Testis (tissue), 3 donors: ENCODE results near the gene MUC16. TPM values are rescaled to one million over a fixed set of nuclear protein-coding genes. Genes with fewer than 3 reads are reported as not detected.
A peak's percentile ranks its signal among the peaks of the same experiment; 100 is the strongest.

Source experiments
- DNase-seq: peaks from one replicate; pipeline ENCODE4 v3.0.0-alpha.2; 2019
- H3K27ac ChIP-seq, 2 donors: fragments of 200-600 bp; sonication (generic); one replicate each; pipeline ENCODE4 v1.5.1; 2019
- H3K27me3 ChIP-seq: fragments of 200-600 bp; sonication (generic); one replicate; pipeline ENCODE4 v1.5.1; 2019
- H3K36me3 ChIP-seq: fragments of 200-600 bp; sonication (generic); one replicate; pipeline ENCODE4 v1.5.1; 2017; ENCODE audit warnings: low read depth; ENCODE audit errors: missing control alignments
- H3K4me1 ChIP-seq: fragments of 200-600 bp; sonication (generic); one replicate; pipeline ENCODE4 v1.5.1; 2019
- H3K4me3 ChIP-seq, 2 donors: fragments of 200-600 bp; sonication (generic); one replicate each; pipeline ENCODE4 v1.5.1; 2017 to 2019
- H3K9me3 ChIP-seq: fragments of 200-600 bp; sonication (generic); one replicate; pipeline ENCODE4 v1.5.1; 2017
- CTCF ChIP-seq, 3 experiments: fragments of 450-650 bp in 2 of 3; fragments of 200-600 bp in 1 of 3; sonication (generic) in 1 of 3; IDR thresholded peaks; one replicate each; pipeline ENCODE4 v1.5.1; 2016 to 2019; ENCODE audit warnings: antibody characterized with exemption in 3 of 3, mild to moderate bottlenecking in 2 of 3, moderate library complexity in 1 of 3
- POLR2A ChIP-seq: fragments of 450-650 bp; IDR thresholded peaks from one replicate; pipeline ENCODE4 v1.6.1; 2017; ENCODE audit warnings: antibody characterized with exemption, mild to moderate bottlenecking, moderate library complexity
- WGBS, 2 donors: methylation state at CpG; one replicate each; pipeline ENCODE4 v1.1.5; 2018; 5-methylcytosine and 5-hydroxymethylcytosine counted together
- intact Hi-C: fragments of 100-400 bp; cut with DNase I; formaldehyde crosslinking; loops from one replicate; pipeline ENCODE4 v1.15.1; 2023; ENCODE audit warnings: low total_unique reads
- polyA plus RNA-seq: library from polyadenylated mRNA; stranded (reverse); fragments of 350-450 nt; fragmentation: Illumina TruSeq; extraction: RNeasy Lipid Tissue Mini Kit (QIAGEN cat#74804); gene quantifications from one replicate; pipeline ENCODE4 v1.2.3, GENCODE V29; 2014; ENCODE audit warnings: low read depth, low replicate concordance; ENCODE audit not compliant: insufficient read depth
- total RNA-seq, 2 donors: library from RNA; depleted of rRNA; stranded (reverse); fragments of >200 nt; gene quantifications; one replicate each; pipeline ENCODE4 v1.2.3, GENCODE V29; 2016

Gene MUC16
- total and polyA plus RNA-seq, 3 donors from 2014 or later: 2.6 to 4.8 (median 4.0) TPM

GRCh38 chr19:9041023-9041422 lies 30.8 kb upstream of the MUC16 start:
- H3K4me3 ChIP-seq: no peak overlapping the region
- no peaks in the 10 kb centered on the region for H3K36me3 ChIP-seq
- H3K9me3 ChIP-seq: no peaks in the 10 kb centered on the region
- TF ChIP-seq POLR2A (no peak), CTCF (IDR thresholded peaks at IDR 0.05) (no peak)
- no peaks in the 10 kb centered on the region for H3K4me1 ChIP-seq
- DNase-seq: no peak
- 80 to 93% methylated on average over 8 of the region's 8 CpGs for WGBS, 2 donors
- no peak overlapping the region for H3K27ac ChIP-seq
- no peaks in the 10 kb centered on the region for H3K27me3 ChIP-seq
- intact Hi-C loops: no loop called here

GRCh38 chr19:9040131-9040530 lies 29.9 kb upstream of the MUC16 start:
- Histone ChIP-seq H3K4me3 (no peak overlapping the region), H3K4me1 (no peaks in the 10 kb centered on the region), H3K9me3 (no peaks in the 10 kb centered on the region), H3K27me3 (no peaks in the 10 kb centered on the region), H3K27ac (no peak overlapping the region), H3K36me3 (no peaks in the 10 kb centered on the region)
- no peak for DNase-seq
- intact Hi-C loops: no loop called here
- TF ChIP-seq CTCF (IDR thresholded peaks at IDR 0.05): no peak
- TF ChIP-seq POLR2A: no peak
- WGBS, 2 donors: 74 to 81% methylated on average over 9 of the region's 9 CpGs

GRCh38 chr19:9039728-9040127 lies 29.5 kb upstream of the MUC16 start:
- no peaks in the 10 kb centered on the region for H3K27me3 ChIP-seq
- H3K9me3 ChIP-seq: no peaks in the 10 kb centered on the region
- no peak for TF ChIP-seq POLR2A
- no peak for TF ChIP-seq CTCF (IDR thresholded peaks at IDR 0.05)
- H3K27ac ChIP-seq: no peak overlapping the region
- H3K36me3 ChIP-seq: no peaks in the 10 kb centered on the region
- no peak overlapping the region for H3K4me3 ChIP-seq
- no peak for DNase-seq
- intact Hi-C loops: no loop called here
- WGBS, 2 donors: 74 to 76% methylated on average over 5 of the region's 5 CpGs
- no peaks in the 10 kb centered on the region for H3K4me1 ChIP-seq

- intact Hi-C loops: no loop called here
- H3K27me3 ChIP-seq: no peaks in the 10 kb centered on the region
- no peaks in the 10 kb centered on the region for H3K9me3 ChIP-seq
- H3K36me3 ChIP-seq: no peaks in the 10 kb centered on the region
- H3K4me1 ChIP-seq: no peaks in the 10 kb centered on the region
- peak; percentile 35 for DNase-seq
- no peak overlapping the region for H3K4me3 ChIP-seq
- no peak overlapping the region for H3K27ac ChIP-seq
- 58% methylated on average over 8 of the region's 8 CpGs for WGBS, 2 donors
- TF ChIP-seq POLR2A: no peak
- TF ChIP-seq CTCF (IDR thresholded peaks at IDR 0.05): no peak
Measured at GRCh38 chr19:9037400-9038062, 27.3 kb upstream of the MUC16 start.

GRCh38 chr19:9032136-9032631 lies 22.0 kb upstream of the MUC16 start:
- no peak for DNase-seq
- H3K27ac ChIP-seq: no peak overlapping the region
- H3K36me3 ChIP-seq: no peaks in the 10 kb centered on the region
- 75 to 82% methylated on average over 5 of the region's 5 CpGs for WGBS, 2 donors
- intact Hi-C loops: no loop called here
- H3K4me3 ChIP-seq: no peak overlapping the region
- no peaks in the 10 kb centered on the region for H3K27me3 ChIP-seq
- H3K4me1 ChIP-seq: no peaks in the 10 kb centered on the region
- TF ChIP-seq POLR2A (no peak), CTCF (IDR thresholded peaks at IDR 0.05) (no peak)
- H3K9me3 ChIP-seq: no peaks in the 10 kb centered on the region
